Limb (tissue), 2 donors: Measurements from ENCODE around the gene COL4A2.

Source experiments
- DNase-seq, 2 donors: peaks; one replicate each; pipeline ENCODE4 v3.0.0-alpha.2; 2016; ENCODE audit errors: extremely low spot score in 2 of 2

The COL4A2 gene

GRCh38 chr13:110272227-110272626 lies 34.9 kb upstream of the COL4A2 start:
- peak in 1 of 2 donors; percentile 1 for DNase-seq

GRCh38 chr13:110272651-110273050 lies 34.4 kb upstream of the COL4A2 start:
- DNase-seq, result no peak

GRCh38 chr13:110273254-110273653 lies 33.8 kb upstream of the COL4A2 start:
- DNase-seq, result no peak

- DNase-seq, result no peak
Observed at GRCh38 chr13:110274687-110275086, 32.4 kb upstream of the COL4A2 start.

- DNase-seq, result no peak
Observed at GRCh38 chr13:110275931-110276552, 31.0 kb upstream of the COL4A2 start.

- DNase-seq, result no peak
Observed at GRCh38 chr13:110276553-110276950, 30.5 kb upstream of the COL4A2 start.

- no peak for DNase-seq
Observed at GRCh38 chr13:110277357-110277975, 29.6 kb upstream of the COL4A2 start.

- DNase-seq, result no peak
Observed at GRCh38 chr13:110278859-110279258, 28.2 kb upstream of the COL4A2 start.

GRCh38 chr13:110279684-110280083 lies 27.4 kb upstream of the COL4A2 start:
- DNase-seq, result no peak

- DNase-seq, result no peak
Observed at GRCh38 chr13:110280231-110280813, 26.8 kb upstream of the COL4A2 start.

- no peak for DNase-seq
Observed at GRCh38 chr13:110280985-110281688, 25.9 kb upstream of the COL4A2 start.

- DNase-seq, result no peak
Observed at GRCh38 chr13:110281736-110282135, 25.3 kb upstream of the COL4A2 start.

- no peak for DNase-seq
Observed at GRCh38 chr13:110282316-110282841, 24.7 kb upstream of the COL4A2 start.

GRCh38 chr13:110283736-110284517 lies 23.2 kb upstream of the COL4A2 start:
- DNase-seq, result peak in 1 of 2 donors; percentile 12

- peak in 1 of 2 donors; percentile 16 for DNase-seq
Observed at GRCh38 chr13:110284779-110285484, 22.2 kb upstream of the COL4A2 start.

GRCh38 chr13:110285991-110286832 lies 20.9 kb upstream of the COL4A2 start:
- DNase-seq, result no peak

GRCh38 chr13:110286833-110287819 lies 20.0 kb upstream of the COL4A2 start:
- no peak for DNase-seq

- DNase-seq, result no peak
Observed at GRCh38 chr13:110289174-110289573, 17.9 kb upstream of the COL4A2 start.

- no peak for DNase-seq
Observed at GRCh38 chr13:110289661-110290060, 17.4 kb upstream of the COL4A2 start.
